HCT116 (cell line): ENCODE results near the gene TMEM63A. TPM values are rescaled to one million over a fixed set of nuclear protein-coding genes. Genes with fewer than 3 reads are reported as not detected.

Experiments used
- ATAC-seq: fragments of 200-7000 bp; cut with Tn5 transposase; 2 replicates; pipeline ENCODE4 v1.9.1; 2020; ENCODE audit warnings: mild to moderate bottlenecking, moderate library complexity
- BruUV-seq: library from RNA; stranded (reverse); fragments of 400-500 nt; replicated peaks from 2 replicates; lab custom pipeline; 2021; lab: Mats Ljungman, UMichigan
- CTCF ChIA-PET: fragments of 300-600 bp; sonication (Branson Sonifier 250); formaldehyde crosslinking; loops from one replicate; lab custom pipeline; 2021; ENCODE audit warnings: antibody characterized with exemption; lab: Charles Lee
- POLR2A ChIA-PET: fragments of 300-600, 350-600 bp; sonication (Branson Sonifier 250); formaldehyde crosslinking; loops from one replicate; lab custom pipeline; 2021; ENCODE audit warnings: antibody characterized with exemption; lab: Charles Lee
- RAD21 ChIA-PET, 2 experiments: fragments of 300-600 bp; sonication (Branson Sonifier 250); formaldehyde crosslinking; loops; one replicate each; lab custom pipeline; 2023; ENCODE audit warnings: low total read pairs in 2 of 2; ENCODE audit not compliant: uncharacterized antibody in 2 of 2, unreplicated experiment in 2 of 2, low non-redundant PET in 1 of 2; lab: Charles Lee
- DNase-seq: peaks from one replicate; pipeline ENCODE4 v3.0.0-alpha.2; 2010; ENCODE audit warnings: low read depth, low spot score
- H2AFZ ChIP-seq: fragments of 200-600 bp; shearing (Covaris generic), sonication (generic); 2 replicates; pipeline ENCODE4 v1.6.1; 2017; ENCODE audit warnings: low read depth, mixed run types, mixed read lengths, antibody characterized with exemption, low read length; ENCODE audit not compliant: poor library complexity, severe bottlenecking
- H3K27ac ChIP-seq: 2 replicates; pipeline ENCODE4 v1.5.1; 2012; ENCODE audit warnings: low read depth, low read length
- H3K27me3 ChIP-seq: fragments of 200-600 bp; sonication (generic); 2 replicates; pipeline ENCODE4 v1.6.1; 2016; ENCODE audit warnings: mixed run types, low read length, mixed read lengths; ENCODE audit not compliant: insufficient read depth
- H3K36me3 ChIP-seq, 2 experiments: fragments of 200-500 bp in 1 of 2; fragments of 200-600 bp in 1 of 2; sonication (Bioruptor generic) in 1 of 2; sonication (generic) in 1 of 2; 2 replicates each; pipeline versions ENCODE4 v1.5.1 to v1.6.1; 2014 to 2016; ENCODE audit warnings: low read length in 2 of 2, inconsistent platforms in 1 of 2, mixed read lengths in 1 of 2, mixed run types in 1 of 2; ENCODE audit not compliant: insufficient read depth in 2 of 2, control insufficient read depth in 1 of 2
- H3K4me1 ChIP-seq, 2 experiments: fragments of 200-600 bp in 1 of 2; sonication (generic) in 1 of 2; 2 replicates each; pipeline versions ENCODE4 v1.5.1 to v1.6.1; 2012 to 2017; ENCODE audit warnings: low read length in 2 of 2, inconsistent platforms in 1 of 2, mild to moderate bottlenecking in 1 of 2, mixed read lengths in 1 of 2, mixed run types in 1 of 2, moderate library complexity in 1 of 2; ENCODE audit not compliant: insufficient read depth in 2 of 2, control insufficient read depth in 1 of 2
- H3K4me2 ChIP-seq: fragments of 200-600 bp; sonication (generic); 2 replicates; pipeline ENCODE4 v1.6.1; 2017; ENCODE audit warnings: mixed run types, low read length, mixed read lengths
- H3K4me3 ChIP-seq, 2 experiments: fragments of 200-600 bp in 1 of 2; sonication (generic) in 1 of 2; replicated peaks in 1 of 2; 2 replicates each; pipeline ENCODE4 v1.5.1; 2011 to 2016; ENCODE audit warnings: low read length in 2 of 2, control low read depth in 1 of 2, low read depth in 1 of 2, mild to moderate bottlenecking in 1 of 2, mixed read lengths in 1 of 2, mixed run types in 1 of 2
- H3K79me2 ChIP-seq: fragments of 200-600 bp; sonication (generic); 2 replicates; pipeline ENCODE4 v1.6.1; 2017; ENCODE audit warnings: mild to moderate bottlenecking, mixed run types, low read length, moderate library complexity, mixed read lengths; ENCODE audit not compliant: insufficient read depth
- H3K9ac ChIP-seq: fragments of 200-600 bp; sonication (generic); 2 replicates; pipeline ENCODE4 v1.6.1; 2016; ENCODE audit warnings: low read length, mixed read lengths
- H3K9me2 ChIP-seq: fragments of 200-600 bp; sonication (generic), shearing (Covaris generic); 2 replicates; pipeline ENCODE4 v1.6.1; 2017; ENCODE audit warnings: mixed run types, mild to moderate bottlenecking, moderate library complexity; ENCODE audit not compliant: insufficient read depth
- H3K9me3 ChIP-seq, 2 experiments: fragments of 200-500 bp in 1 of 2; fragments of 200-600 bp in 1 of 2; sonication (Bioruptor generic) in 1 of 2; sonication (generic) in 1 of 2; 2 replicates each; pipeline ENCODE4 v1.6.1; 2014 to 2017; ENCODE audit warnings: low read length in 2 of 2, mixed read lengths in 2 of 2, inconsistent platforms in 1 of 2, low read depth in 1 of 2, mild to moderate bottlenecking in 1 of 2, mixed run types in 1 of 2, moderate library complexity in 1 of 2; ENCODE audit not compliant: control insufficient read depth in 1 of 2, insufficient read depth in 1 of 2
- H4K20me1 ChIP-seq: fragments of 200-600 bp; sonication (generic), shearing (Covaris generic); 2 replicates; pipeline ENCODE4 v1.6.1; 2017; ENCODE audit warnings: mixed run types, mild to moderate bottlenecking, moderate library complexity; ENCODE audit not compliant: insufficient read depth
- CBX3 ChIP-seq: IDR thresholded peaks from 2 replicates; pipeline ENCODE4 v1.6.1; 2012; ENCODE audit warnings: low read depth
- CEBPB ChIP-seq: IDR thresholded peaks from 2 replicates; pipeline ENCODE4 v1.6.1; 2012; ENCODE audit warnings: low read depth
- EGR1 ChIP-seq: IDR thresholded peaks from 2 replicates; pipeline ENCODE4 v1.6.1; 2012; ENCODE audit warnings: low read depth
- EZH2phosphoT487 ChIP-seq: fragments of 200-600 bp; IDR thresholded peaks from 2 replicates; pipeline ENCODE4 v1.6.1; 2018; ENCODE audit warnings: antibody characterized with exemption, borderline replicate concordance
- FOSL1 ChIP-seq: IDR thresholded peaks from 2 replicates; pipeline ENCODE4 v1.6.1; 2012; ENCODE audit warnings: low read depth
- JUND ChIP-seq: IDR thresholded peaks from 2 replicates; pipeline ENCODE4 v1.6.1; 2012
- POLR2A ChIP-seq: IDR thresholded peaks from 2 replicates; pipeline ENCODE4 v1.7.0; 2011; ENCODE audit warnings: borderline replicate concordance; ENCODE audit not compliant: insufficient read depth, insufficient read length; ENCODE audit errors: extremely low read depth
- POLR2AphosphoS5 ChIP-seq: IDR thresholded peaks from 2 replicates; pipeline ENCODE4 v1.6.1; 2011; ENCODE audit warnings: mild to moderate bottlenecking, low read depth, low read length, moderate library complexity
- RAD21 ChIP-seq: IDR thresholded peaks from 2 replicates; pipeline ENCODE4 v1.6.1; 2012; ENCODE audit warnings: low read depth, mild to moderate bottlenecking
- SIN3A ChIP-seq: IDR thresholded peaks from 2 replicates; pipeline ENCODE4 v1.6.1; 2012; ENCODE audit warnings: low read depth
- SRF ChIP-seq: IDR thresholded peaks from 2 replicates; pipeline ENCODE4 v1.6.1; 2012; ENCODE audit warnings: low read depth
- YY1 ChIP-seq: IDR thresholded peaks from 2 replicates; pipeline ENCODE4 v1.6.1; 2011; ENCODE audit warnings: low read length, low read depth, moderate library complexity, mild to moderate bottlenecking; ENCODE audit not compliant: insufficient replicate concordance; ENCODE audit errors: extremely low read depth
- intact Hi-C: fragments of 100-400 bp; cut with micrococcal nuclease; formaldehyde crosslinking; loops from 2 replicates; pipeline ENCODE4 v1.10.0; 2022
- total RNA-seq: library from RNA; stranded (reverse); gene quantifications from one replicate; pipeline ENCODE4 v1.2.1, GENCODE V29; 2021; ENCODE audit not compliant: unreplicated experiment
- TF ChIP-seq, protein P1 (sequence below): IDR thresholded peaks from 2 replicates; pipeline ENCODE4 v1.6.1; 2012
- TF ChIP-seq, protein P2 (sequence below), 3 experiments: fragments of 200-600 bp in 1 of 3; sonication (generic) in 1 of 3; IDR thresholded peaks in 2 of 3; conservative IDR thresholded peaks in 1 of 3; 2 replicates each; pipeline ENCODE4 v1.5.1; 2012 to 2017; ENCODE audit warnings: low read depth in 2 of 3, low read length in 2 of 3, antibody characterized with exemption in 1 of 3, borderline replicate concordance in 1 of 3, control low read depth in 1 of 3, mild to moderate bottlenecking in 1 of 3, mixed read lengths in 1 of 3, mixed run types in 1 of 3, moderate library complexity in 1 of 3; ENCODE audit not compliant: insufficient read depth in 1 of 3
- TF ChIP-seq, protein P3 (sequence below): IDR thresholded peaks from 2 replicates; pipeline ENCODE4 v1.6.1; 2012
- TF ChIP-seq, protein P4 (sequence below): IDR thresholded peaks from 2 replicates; pipeline ENCODE4 v1.6.1; 2012; ENCODE audit warnings: low read depth

The TMEM63A gene
- total RNA-seq, 1 experiment from 2014 or later: 24.4 TPM

DNA sequence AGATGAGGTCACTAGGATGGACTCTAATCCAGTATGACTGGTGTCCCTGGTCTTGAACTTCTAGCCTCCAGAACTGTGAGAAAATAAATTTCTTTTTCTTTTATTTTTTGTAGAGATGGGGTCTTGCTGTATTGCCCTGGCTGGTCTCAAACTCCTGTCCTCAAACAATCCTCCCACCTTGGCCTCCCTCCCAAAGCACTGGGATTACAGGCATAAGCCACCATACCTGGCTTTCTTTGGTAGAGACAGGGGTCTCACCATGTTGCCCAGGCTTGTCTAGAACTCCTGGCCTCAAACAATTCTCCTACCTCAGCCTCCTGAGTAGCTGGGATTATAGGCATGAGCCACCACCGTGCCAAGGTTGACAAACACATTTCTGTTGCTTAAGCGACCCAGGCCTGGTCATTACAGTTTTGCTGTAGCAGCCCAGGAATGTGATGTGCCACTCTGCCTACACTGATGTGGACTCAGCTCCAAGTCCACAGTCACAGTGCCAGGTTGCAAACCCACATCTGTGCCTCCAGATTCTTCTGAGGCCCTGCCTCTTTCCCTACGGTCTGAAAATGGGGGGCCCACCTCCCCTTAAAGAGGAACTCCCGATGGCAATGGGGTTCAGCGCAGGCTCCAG lies 25.9 kb upstream of the TMEM63A start:
- intact Hi-C loops: no loop called here
- Histone ChIP-seq H3K27ac (no peak overlapping the region), H2AFZ (no peak overlapping the region), H3K4me2 (no peak overlapping the region), H3K36me3 (no peaks in the 10 kb centered on the region), H3K9me3 (no peaks in the 10 kb centered on the region), H3K9me2 (no peaks in the 10 kb centered on the region), H3K9ac (no peak overlapping the region), H3K4me3 (no peak overlapping the region), H3K27me3 (no peaks in the 10 kb centered on the region), H4K20me1 (no peaks in the 10 kb centered on the region), H3K4me1 (peaks cover 0 to 11% of the 10 kb centered on the region in 2 experiments; a peak in 3 of 4 replicates), H3K79me2 (no peaks in the 10 kb centered on the region)
- POLR2A ChIA-PET: interaction anchor here (1.3 kb wide), 1 partner anchor 16 kb away, joined by 3 read pairs; the partner anchor contains the start of gene PYCR2
- no peak for DNase-seq
- ATAC-seq: no peak
- no TSS peak for BruUV-seq
- RAD21 ChIA-PET: interaction anchor here in 1 of 2 experiments (0.6 kb wide), 1 partner anchor 173 kb away, joined by 3 read pairs; no protein-coding TSS in a partner anchor
- CTCF ChIA-PET: no interaction called here
- TF ChIP-seq EZH2phosphoT487 (no peak), FOSL1 (no peak), SRF (no peak)

DNA sequence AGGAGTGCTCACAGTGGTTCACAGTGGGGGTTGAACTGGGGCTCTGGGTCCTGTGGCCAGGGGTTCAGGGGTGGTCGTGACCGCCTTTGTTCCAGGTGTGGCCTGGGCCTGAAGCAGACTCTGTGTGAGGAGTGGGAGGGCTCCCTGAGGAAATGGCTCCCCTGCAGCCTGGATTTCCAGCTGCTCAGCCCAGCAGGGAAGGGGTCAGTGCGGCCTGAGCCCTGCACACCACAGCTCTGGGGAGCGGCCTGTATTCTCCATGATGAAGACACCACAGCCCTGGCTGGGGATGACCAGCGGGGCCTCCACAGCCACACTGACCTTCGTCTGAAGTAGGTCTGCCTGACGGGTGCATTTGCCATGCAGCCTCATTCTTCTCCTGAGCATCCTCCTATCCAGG lies 25.2 kb upstream of the TMEM63A start:
- ATAC-seq (no peak), DNase-seq (no peak)
- Histone ChIP-seq H3K9me3 (no peaks in the 10 kb centered on the region), H3K79me2 (no peaks in the 10 kb centered on the region), H3K36me3 (no peaks in the 10 kb centered on the region), H3K9ac (no peak overlapping the region), H3K4me3 (no peak overlapping the region), H4K20me1 (no peaks in the 10 kb centered on the region), H3K27ac (no peak overlapping the region), H3K27me3 (no peaks in the 10 kb centered on the region), H2AFZ (no peak overlapping the region), H3K9me2 (no peaks in the 10 kb centered on the region), H3K4me2 (no peak overlapping the region), H3K4me1 (peaks cover 0 to 11% of the 10 kb centered on the region in 2 experiments; a peak in 3 of 4 replicates)
- no TSS peak for BruUV-seq
- POLR2A ChIA-PET: no interaction called here
- RAD21 ChIA-PET: no interaction called here
- CTCF ChIA-PET: no interaction called here
- intact Hi-C loops: no loop called here
- no peak for TF ChIP-seq SIN3A
- TF ChIP-seq CEBPB: no peak
- TF ChIP-seq, protein P1, sequence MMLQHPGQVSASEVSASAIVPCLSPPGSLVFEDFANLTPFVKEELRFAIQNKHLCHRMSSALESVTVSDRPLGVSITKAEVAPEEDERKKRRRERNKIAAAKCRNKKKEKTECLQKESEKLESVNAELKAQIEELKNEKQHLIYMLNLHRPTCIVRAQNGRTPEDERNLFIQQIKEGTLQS: no peak
- TF ChIP-seq, protein P2, sequence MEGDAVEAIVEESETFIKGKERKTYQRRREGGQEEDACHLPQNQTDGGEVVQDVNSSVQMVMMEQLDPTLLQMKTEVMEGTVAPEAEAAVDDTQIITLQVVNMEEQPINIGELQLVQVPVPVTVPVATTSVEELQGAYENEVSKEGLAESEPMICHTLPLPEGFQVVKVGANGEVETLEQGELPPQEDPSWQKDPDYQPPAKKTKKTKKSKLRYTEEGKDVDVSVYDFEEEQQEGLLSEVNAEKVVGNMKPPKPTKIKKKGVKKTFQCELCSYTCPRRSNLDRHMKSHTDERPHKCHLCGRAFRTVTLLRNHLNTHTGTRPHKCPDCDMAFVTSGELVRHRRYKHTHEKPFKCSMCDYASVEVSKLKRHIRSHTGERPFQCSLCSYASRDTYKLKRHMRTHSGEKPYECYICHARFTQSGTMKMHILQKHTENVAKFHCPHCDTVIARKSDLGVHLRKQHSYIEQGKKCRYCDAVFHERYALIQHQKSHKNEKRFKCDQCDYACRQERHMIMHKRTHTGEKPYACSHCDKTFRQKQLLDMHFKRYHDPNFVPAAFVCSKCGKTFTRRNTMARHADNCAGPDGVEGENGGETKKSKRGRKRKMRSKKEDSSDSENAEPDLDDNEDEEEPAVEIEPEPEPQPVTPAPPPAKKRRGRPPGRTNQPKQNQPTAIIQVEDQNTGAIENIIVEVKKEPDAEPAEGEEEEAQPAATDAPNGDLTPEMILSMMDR (IDR thresholded peaks at IDR 0.05 in 2 of 3, conservative IDR thresholded peaks at IDR 0.05 in 1 of 3; ENCODE audit: borderline replicate concordance in 1 of 3, insufficient read depth in 1 of 3, low read depth in 2 of 3, low read length in 2 of 3): no peak
- TF ChIP-seq POLR2AphosphoS5: no peak
- TF ChIP-seq YY1: no peak
- TF ChIP-seq, protein P3, sequence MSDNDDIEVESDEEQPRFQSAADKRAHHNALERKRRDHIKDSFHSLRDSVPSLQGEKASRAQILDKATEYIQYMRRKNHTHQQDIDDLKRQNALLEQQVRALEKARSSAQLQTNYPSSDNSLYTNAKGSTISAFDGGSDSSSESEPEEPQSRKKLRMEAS: no peak
- TF ChIP-seq RAD21: no peak
- TF ChIP-seq, protein P4, sequence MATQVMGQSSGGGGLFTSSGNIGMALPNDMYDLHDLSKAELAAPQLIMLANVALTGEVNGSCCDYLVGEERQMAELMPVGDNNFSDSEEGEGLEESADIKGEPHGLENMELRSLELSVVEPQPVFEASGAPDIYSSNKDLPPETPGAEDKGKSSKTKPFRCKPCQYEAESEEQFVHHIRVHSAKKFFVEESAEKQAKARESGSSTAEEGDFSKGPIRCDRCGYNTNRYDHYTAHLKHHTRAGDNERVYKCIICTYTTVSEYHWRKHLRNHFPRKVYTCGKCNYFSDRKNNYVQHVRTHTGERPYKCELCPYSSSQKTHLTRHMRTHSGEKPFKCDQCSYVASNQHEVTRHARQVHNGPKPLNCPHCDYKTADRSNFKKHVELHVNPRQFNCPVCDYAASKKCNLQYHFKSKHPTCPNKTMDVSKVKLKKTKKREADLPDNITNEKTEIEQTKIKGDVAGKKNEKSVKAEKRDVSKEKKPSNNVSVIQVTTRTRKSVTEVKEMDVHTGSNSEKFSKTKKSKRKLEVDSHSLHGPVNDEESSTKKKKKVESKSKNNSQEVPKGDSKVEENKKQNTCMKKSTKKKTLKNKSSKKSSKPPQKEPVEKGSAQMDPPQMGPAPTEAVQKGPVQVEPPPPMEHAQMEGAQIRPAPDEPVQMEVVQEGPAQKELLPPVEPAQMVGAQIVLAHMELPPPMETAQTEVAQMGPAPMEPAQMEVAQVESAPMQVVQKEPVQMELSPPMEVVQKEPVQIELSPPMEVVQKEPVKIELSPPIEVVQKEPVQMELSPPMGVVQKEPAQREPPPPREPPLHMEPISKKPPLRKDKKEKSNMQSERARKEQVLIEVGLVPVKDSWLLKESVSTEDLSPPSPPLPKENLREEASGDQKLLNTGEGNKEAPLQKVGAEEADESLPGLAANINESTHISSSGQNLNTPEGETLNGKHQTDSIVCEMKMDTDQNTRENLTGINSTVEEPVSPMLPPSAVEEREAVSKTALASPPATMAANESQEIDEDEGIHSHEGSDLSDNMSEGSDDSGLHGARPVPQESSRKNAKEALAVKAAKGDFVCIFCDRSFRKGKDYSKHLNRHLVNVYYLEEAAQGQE: no peak
- TF ChIP-seq FOSL1: no peak
- no peak for TF ChIP-seq JUND
- TF ChIP-seq POLR2A: no peak
- TF ChIP-seq CBX3: no peak
- TF ChIP-seq EGR1: no peak
